ENCODE results near the gene RPGR.
A peak's percentile ranks its signal among the peaks of the same experiment; 100 is the strongest.

The RPGR gene

DNA sequence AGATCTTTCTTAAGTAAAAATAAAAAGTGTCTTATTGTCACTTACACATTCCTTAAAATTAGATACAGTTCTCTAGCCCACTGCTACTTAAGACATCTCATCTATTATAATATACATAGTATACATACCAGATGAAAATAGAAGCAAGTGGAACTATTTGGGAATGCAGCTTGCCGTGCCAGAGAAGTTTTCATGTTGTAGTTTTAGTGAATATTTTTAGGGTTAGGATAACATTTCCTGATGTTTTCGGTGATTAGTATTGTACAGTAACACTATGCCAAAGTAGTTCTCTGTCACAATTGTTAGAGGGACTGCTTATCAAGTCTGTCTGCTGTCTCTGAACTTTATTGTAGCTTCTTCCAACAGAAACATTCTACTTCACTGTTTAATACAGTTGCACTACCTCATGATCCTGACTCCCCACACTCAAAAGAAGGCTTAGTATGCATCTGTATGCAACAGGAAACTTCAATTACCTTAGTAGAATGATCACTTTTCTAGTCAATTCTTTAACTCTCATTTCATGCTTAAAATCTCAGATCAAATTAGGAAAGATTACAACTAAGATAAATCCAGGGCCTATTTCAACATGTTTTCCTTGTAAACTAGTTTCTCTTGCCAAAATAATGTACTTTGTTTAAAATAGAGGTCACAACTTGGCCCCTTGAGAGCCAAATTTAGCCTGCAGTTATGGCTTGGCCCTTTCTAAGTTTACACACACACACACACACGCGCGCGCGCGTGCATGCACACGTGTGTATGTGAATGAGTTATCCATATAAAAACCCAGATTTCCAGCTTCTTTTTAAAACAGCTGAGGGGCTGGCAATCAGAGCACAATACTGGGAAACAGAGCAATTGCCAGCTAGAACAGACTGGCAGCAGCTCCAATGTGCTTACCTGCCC lies 64.3 kb downstream of the RPGR start:
- TF ChIP-seq, protein P1, sequence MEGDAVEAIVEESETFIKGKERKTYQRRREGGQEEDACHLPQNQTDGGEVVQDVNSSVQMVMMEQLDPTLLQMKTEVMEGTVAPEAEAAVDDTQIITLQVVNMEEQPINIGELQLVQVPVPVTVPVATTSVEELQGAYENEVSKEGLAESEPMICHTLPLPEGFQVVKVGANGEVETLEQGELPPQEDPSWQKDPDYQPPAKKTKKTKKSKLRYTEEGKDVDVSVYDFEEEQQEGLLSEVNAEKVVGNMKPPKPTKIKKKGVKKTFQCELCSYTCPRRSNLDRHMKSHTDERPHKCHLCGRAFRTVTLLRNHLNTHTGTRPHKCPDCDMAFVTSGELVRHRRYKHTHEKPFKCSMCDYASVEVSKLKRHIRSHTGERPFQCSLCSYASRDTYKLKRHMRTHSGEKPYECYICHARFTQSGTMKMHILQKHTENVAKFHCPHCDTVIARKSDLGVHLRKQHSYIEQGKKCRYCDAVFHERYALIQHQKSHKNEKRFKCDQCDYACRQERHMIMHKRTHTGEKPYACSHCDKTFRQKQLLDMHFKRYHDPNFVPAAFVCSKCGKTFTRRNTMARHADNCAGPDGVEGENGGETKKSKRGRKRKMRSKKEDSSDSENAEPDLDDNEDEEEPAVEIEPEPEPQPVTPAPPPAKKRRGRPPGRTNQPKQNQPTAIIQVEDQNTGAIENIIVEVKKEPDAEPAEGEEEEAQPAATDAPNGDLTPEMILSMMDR (IDR thresholded peaks at IDR 0.05; ENCODE audit: low read depth, low read length, missing control alignments) = no peak
- no peak for DNase-seq (ENCODE audit: low read depth)
- H3K4me3 ChIP-seq (ENCODE audit: low read depth, low read length) = no peak overlapping the region
- in situ Hi-C loops (cut with HindIII; ENCODE audit: low sequenced_read_pairs) = no loop called here

DNA sequence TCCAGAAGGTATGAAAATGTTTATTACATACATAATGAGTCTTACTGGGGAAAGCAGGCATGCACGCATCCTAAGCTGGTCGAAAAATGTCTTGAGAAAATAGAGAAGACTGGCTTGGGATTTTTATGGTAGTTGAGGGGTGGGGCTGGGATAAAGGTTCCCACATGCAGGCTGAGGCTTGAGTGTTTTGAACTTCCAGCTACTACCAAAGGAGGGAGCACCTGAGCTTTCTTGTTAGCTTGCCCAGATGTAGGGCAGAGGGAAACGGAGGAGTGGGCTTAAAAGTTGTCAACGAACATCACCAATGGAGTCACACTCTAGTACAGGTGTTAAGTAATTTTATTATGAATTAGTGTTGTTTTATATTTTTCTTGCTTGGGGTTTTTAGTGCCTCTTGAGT lies 67.1 kb downstream of the RPGR start:
- no peak for DNase-seq (ENCODE audit: low read depth)
- no peak overlapping the region for H3K4me3 ChIP-seq (ENCODE audit: low read depth, low read length)
- TF ChIP-seq, protein P1 (IDR thresholded peaks at IDR 0.05; ENCODE audit: low read depth, low read length, missing control alignments) = peak; percentile 49
- in situ Hi-C loops (cut with HindIII; ENCODE audit: low sequenced_read_pairs) = no loop called here

DNA sequence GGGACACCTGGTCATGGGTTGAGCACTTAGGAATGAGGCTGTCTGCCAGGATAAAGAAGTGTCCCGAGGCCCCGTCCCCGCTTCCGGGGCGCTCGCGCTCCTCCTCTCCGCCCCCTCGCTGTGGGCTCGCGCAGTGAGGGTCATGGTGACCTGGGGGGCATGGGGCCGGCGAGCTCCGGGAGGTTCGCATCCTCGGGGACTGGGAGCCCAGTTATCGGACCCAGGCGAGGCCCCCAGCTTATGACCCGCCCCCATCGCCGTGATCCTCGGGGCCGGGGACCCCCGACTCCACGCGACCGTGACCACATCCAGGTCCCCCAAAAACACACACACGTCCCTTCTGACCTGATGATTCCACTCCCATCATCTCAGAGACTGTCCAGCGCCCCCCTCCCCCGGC lies 71.3 kb downstream of the RPGR start:
- TF ChIP-seq, protein P1 (IDR thresholded peaks at IDR 0.05; ENCODE audit: low read depth, low read length, missing control alignments) = no peak
- DNase-seq (ENCODE audit: low read depth) = no peak
- no peak overlapping the region for H3K4me3 ChIP-seq (ENCODE audit: low read depth, low read length)
- in situ Hi-C loops (cut with HindIII; ENCODE audit: low sequenced_read_pairs) = no loop called here

DNA sequence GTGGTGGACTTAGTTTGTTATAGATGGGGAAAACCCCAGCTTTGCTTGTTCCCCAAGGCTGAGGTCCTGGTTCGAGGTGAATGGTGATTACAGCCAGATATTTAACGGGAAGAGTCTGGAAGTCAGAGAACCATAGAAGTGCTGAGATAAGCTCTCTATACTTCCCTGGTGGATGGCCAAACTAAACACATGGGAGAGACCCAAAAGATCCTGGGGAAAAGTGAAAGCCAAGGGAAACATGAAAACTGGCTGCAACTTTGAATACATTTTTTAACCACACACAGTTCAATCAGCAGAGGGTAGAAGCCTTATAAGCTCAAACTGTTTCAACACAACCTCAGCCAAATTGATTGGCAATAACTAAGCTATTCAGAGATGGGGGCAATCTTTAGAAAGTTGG lies 77.3 kb downstream of the RPGR start:
- TF ChIP-seq, protein P1 (IDR thresholded peaks at IDR 0.05; ENCODE audit: low read depth, low read length, missing control alignments) = no peak
- no peak overlapping the region for H3K4me3 ChIP-seq (ENCODE audit: low read depth, low read length)
- peak; percentile 62 for DNase-seq (ENCODE audit: low read depth)
- in situ Hi-C loops (cut with HindIII; ENCODE audit: low sequenced_read_pairs) = no loop called here

DNA sequence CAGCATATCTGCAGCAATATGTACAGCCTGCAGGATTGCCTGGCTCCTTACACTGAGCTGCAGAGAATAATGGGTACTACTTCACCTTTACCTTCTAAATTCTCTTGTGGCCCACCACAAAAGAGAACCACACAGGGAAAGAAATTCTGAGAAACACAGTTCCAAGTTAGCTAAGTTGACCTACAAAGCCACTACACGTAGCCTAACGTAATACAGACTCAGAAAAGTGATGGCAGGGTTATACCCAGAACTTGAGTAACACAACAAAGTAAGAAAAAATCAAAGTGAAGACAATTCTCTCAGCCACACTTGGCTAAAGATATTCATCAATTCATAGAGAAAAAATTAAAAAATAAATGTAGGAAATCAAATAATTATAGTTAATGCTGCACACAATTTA lies 80.3 kb downstream of the RPGR start:
- in situ Hi-C loops (cut with HindIII; ENCODE audit: low sequenced_read_pairs) = no loop called here
- no peak overlapping the region for H3K4me3 ChIP-seq (ENCODE audit: low read depth, low read length)
- DNase-seq (ENCODE audit: low read depth) = no peak
- TF ChIP-seq, protein P1 (IDR thresholded peaks at IDR 0.05; ENCODE audit: low read depth, low read length, missing control alignments) = no peak

DNA sequence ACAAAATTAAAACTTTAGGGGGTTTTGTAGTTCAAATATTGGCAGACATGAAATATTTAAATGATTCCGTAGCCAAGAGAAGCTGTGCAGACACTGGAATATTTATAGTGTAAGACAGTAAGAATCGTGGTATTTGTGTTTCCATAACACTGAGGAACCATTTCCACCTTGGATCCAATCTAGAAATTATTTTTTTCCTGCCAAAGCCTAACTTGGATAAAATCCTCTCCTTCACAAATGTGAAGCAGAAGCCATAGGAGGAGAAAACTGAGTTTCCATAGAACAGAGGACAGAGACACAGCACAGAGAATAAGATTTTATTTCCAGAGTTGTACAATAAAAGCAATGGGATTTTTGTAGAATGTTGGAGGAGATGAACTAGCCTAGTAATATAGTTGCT lies 86.8 kb downstream of the RPGR start:
- no peak for DNase-seq (ENCODE audit: low read depth)
- no peak overlapping the region for H3K4me3 ChIP-seq (ENCODE audit: low read depth, low read length)
- TF ChIP-seq, protein P1 (IDR thresholded peaks at IDR 0.05; ENCODE audit: low read depth, low read length, missing control alignments) = no peak
- in situ Hi-C loops (cut with HindIII; ENCODE audit: low sequenced_read_pairs) = no loop called here

Data from astrocyte of the cerebellum (primary cell).